ENCODE results near the gene RYR2. TPM values are rescaled to one million over a fixed set of nuclear protein-coding genes. Genes with fewer than 3 reads are reported as not detected.

Gene RYR2
- total RNA-seq, 4 donors from 2014 or later = 0.13 to 2.5 (median 0.88) TPM

DNA sequence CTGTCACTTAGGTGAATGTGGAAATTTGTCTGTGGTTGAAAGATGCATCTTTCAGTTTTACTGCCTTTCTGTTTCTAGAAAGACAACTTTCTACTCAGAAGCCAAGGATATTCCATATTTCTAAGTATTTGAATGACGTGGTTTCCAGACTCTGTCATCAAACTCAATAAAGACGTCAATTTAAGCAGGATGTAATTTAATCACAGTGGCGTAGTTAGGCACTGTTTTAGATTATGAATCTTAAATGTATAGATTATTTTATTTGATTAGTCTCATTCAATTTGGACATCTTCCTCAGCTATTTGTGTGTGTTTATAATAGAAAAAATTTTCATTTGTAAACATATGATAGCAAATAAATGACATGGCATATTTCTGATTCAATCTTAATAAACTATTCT, 298.9 kb downstream of the RYR2 start:
- no peak overlapping the region for H3K27ac ChIP-seq
- H3K4me1 ChIP-seq = no peaks in the 10 kb centered on the region
- H3K27me3 ChIP-seq = no peaks in the 10 kb centered on the region
- TF ChIP-seq POLR2A (IDR thresholded peaks at IDR 0.05) = no peak
- no peak for TF ChIP-seq CTCF (IDR thresholded peaks at IDR 0.05)
- no peak overlapping the region for H3K4me3 ChIP-seq
- no peaks in the 10 kb centered on the region for H3K36me3 ChIP-seq
- no peaks in the 10 kb centered on the region for H3K9me3 ChIP-seq
- no peak for DNase-seq

GRCh38 chr1:237341391-237341790, 299.4 kb downstream of the RYR2 start:
- no peaks in the 10 kb centered on the region for H3K4me1 ChIP-seq
- no peaks in the 10 kb centered on the region for H3K36me3 ChIP-seq
- DNase-seq = no peak
- H3K27me3 ChIP-seq = no peaks in the 10 kb centered on the region
- H3K9me3 ChIP-seq = no peaks in the 10 kb centered on the region
- no peak overlapping the region for H3K27ac ChIP-seq
- no peak overlapping the region for H3K4me3 ChIP-seq
- TF ChIP-seq POLR2A (IDR thresholded peaks at IDR 0.05) (no peak), CTCF (IDR thresholded peaks at IDR 0.05) (no peak)

DNA sequence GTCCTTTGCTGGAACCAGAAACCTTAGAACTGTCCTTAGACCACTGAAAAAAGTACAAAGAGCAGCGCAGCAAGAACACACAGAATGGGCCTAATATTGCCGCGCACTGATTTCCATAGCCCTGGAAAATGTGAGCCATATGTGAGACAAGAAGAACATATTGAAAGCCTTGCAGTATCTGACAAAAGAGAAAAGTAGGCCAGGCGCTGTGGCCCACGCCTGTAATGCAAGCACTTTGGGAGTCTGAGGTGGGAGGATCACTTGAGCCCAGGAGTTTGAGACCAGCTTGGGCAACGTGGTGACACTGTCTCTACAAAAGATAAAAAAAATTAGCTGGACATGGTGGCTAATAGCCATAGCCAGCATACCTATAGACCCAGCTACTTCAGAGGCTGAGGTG, 300.7 kb downstream of the RYR2 start:
- Histone ChIP-seq H3K27me3 (no peaks in the 10 kb centered on the region), H3K36me3 (no peaks in the 10 kb centered on the region), H3K9me3 (no peaks in the 10 kb centered on the region), H3K4me1 (no peaks in the 10 kb centered on the region), H3K4me3 (no peak overlapping the region), H3K27ac (no peak overlapping the region)
- DNase-seq = no peak
- TF ChIP-seq POLR2A (IDR thresholded peaks at IDR 0.05) (no peak), CTCF (IDR thresholded peaks at IDR 0.05) (no peak)

DNA sequence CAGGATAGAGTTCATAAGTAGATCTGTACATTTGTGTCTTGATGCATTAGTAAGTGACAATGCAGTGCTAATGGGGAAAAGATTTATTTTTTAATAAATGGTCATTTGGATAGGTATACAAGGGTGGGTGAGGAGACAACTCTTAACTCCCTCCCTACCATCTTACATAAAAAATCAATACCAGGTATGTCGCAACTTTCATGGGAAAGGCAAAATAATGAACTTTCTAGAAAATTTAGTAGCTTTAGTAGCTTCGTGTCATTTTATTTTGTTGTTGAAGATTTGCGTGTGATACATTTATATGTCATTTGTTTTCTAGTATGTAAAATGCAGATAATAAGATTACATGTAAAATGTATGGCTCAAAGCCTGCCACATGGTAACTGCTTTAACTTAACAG, 310.8 kb downstream of the RYR2 start:
- TF ChIP-seq CTCF (IDR thresholded peaks at IDR 0.05) = no peak
- TF ChIP-seq POLR2A (IDR thresholded peaks at IDR 0.05) = no peak

DNA sequence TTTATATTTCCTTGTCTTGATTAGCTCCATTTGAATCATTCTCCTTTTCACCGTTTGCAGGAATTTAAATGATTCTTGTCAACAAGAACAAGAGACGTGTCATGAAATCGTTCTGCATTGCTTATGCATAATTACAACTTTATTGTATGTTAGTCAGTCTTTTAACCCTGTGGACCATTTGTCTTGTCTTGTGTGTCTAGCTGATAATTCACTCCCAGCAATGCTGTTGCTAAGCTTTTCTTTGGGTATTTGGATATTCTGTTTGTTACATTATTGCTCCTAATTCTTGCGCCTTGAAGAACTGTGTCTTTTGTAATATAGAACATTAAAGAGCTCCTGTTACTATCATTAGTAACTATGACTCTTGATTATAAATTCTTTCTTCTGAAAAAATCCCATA, 311.9 kb downstream of the RYR2 start:
- Histone ChIP-seq H3K27ac (no peak overlapping the region), H3K4me3 (no peak overlapping the region), H3K27me3 (no peaks in the 10 kb centered on the region), H3K36me3 (no peaks in the 10 kb centered on the region), H3K4me1 (no peaks in the 10 kb centered on the region), H3K9me3 (no peaks in the 10 kb centered on the region)
- DNase-seq = no peak
- TF ChIP-seq CTCF (IDR thresholded peaks at IDR 0.05) = no peak
- TF ChIP-seq POLR2A (IDR thresholded peaks at IDR 0.05) = no peak

More for the DNA sequence above, 310.8 kb downstream of the RYR2 start:
- Histone ChIP-seq H3K9me3 (no peaks in the 10 kb centered on the region), H3K4me3 (no peak overlapping the region), H3K27ac (no peak overlapping the region), H3K4me1 (no peaks in the 10 kb centered on the region), H3K36me3 (no peaks in the 10 kb centered on the region), H3K27me3 (no peaks in the 10 kb centered on the region)
- no peak for DNase-seq

GRCh38 chr1:237355022-237355421, 313.0 kb downstream of the RYR2 start:
- H3K27me3 ChIP-seq = no peaks in the 10 kb centered on the region
- TF ChIP-seq POLR2A (IDR thresholded peaks at IDR 0.05) (no peak), CTCF (IDR thresholded peaks at IDR 0.05) (no peak)
- DNase-seq = no peak

More at GRCh38 chr1:237355022-237355421, 313.0 kb downstream of the RYR2 start:
- no peaks in the 10 kb centered on the region for H3K9me3 ChIP-seq
- H3K4me1 ChIP-seq = no peaks in the 10 kb centered on the region
- no peak overlapping the region for H3K4me3 ChIP-seq
- no peak overlapping the region for H3K27ac ChIP-seq
- no peaks in the 10 kb centered on the region for H3K36me3 ChIP-seq
